Endothelial cell (in vitro differentiated cells): ENCODE measurements around the gene CUX1. TPM values are rescaled to one million over a fixed set of nuclear protein-coding genes. Genes with fewer than 3 reads are reported as not detected.

ENCODE experiments used
- DNase-seq: peaks from one replicate; pipeline ENCODE4 v3.0.0; 2021; ENCODE audit warnings: low spot score
- H3K27ac Mint-ChIP-seq: one replicate; pipeline ENCODE4 v1.8.0; 2021; ENCODE audit warnings: mixed read lengths, inconsistent platforms; ENCODE audit not compliant: unreplicated experiment
- H3K27me3 Mint-ChIP-seq: one replicate; pipeline ENCODE4 v1.8.0; 2021; ENCODE audit warnings: mild to moderate bottlenecking, moderate library complexity, mixed read lengths, inconsistent platforms; ENCODE audit not compliant: unreplicated experiment
- H3K36me3 Mint-ChIP-seq: one replicate; pipeline ENCODE4 v1.8.0; 2021; ENCODE audit warnings: mild to moderate bottlenecking, low read depth, mixed read lengths, inconsistent platforms; ENCODE audit not compliant: unreplicated experiment
- H3K4me1 Mint-ChIP-seq: one replicate; pipeline ENCODE4 v1.8.0; 2021; ENCODE audit warnings: mild to moderate bottlenecking, mixed read lengths, inconsistent platforms; ENCODE audit not compliant: unreplicated experiment
- H3K4me3 Mint-ChIP-seq: one replicate; pipeline ENCODE4 v1.8.0; 2021; ENCODE audit warnings: mild to moderate bottlenecking, mixed read lengths, inconsistent platforms; ENCODE audit not compliant: unreplicated experiment
- H3K9me3 Mint-ChIP-seq: one replicate; pipeline ENCODE4 v1.8.0; 2021; ENCODE audit warnings: mixed read lengths, inconsistent platforms; ENCODE audit not compliant: unreplicated experiment
- CTCF ChIP-seq: fragments of 200-600 bp; sonication (generic); IDR thresholded peaks from one replicate; pipeline ENCODE4 v1.5.0; 2021; ENCODE audit warnings: antibody characterized with exemption; ENCODE audit not compliant: unreplicated experiment
- total RNA-seq: library from RNA; stranded (reverse); fragmentation: NEBNext Ultra II Directional; extraction: Animal tissue kit (Norgen Biotek cat#: 25700); gene quantifications from one replicate; pipeline ENCODE4 v1.2.1, GENCODE V29; 2021; ENCODE audit not compliant: unreplicated experiment

The CUX1 gene
- total RNA-seq, 1 donor from 2014 or later, result 43.7 TPM

- no peak for DNase-seq
- Mint-ChIP-seq H3K27me3 (peaks cover 2% of the 10 kb centered on the region), H3K4me3 (no peak overlapping the region), H3K27ac (no peak overlapping the region), H3K36me3 (no peaks in the 10 kb centered on the region), H3K4me1 (no peaks in the 10 kb centered on the region), H3K9me3 (no peaks in the 10 kb centered on the region)
- no peak for TF ChIP-seq CTCF
Measured at GRCh38 chr7:101775181-101775580, 42.2 kb upstream of the CUX1 start.

GRCh38 chr7:101778026-101778580 lies 39.3 kb upstream of the CUX1 start:
- Mint-ChIP-seq H3K27ac (no peak overlapping the region), H3K4me3 (no peak overlapping the region), H3K9me3 (no peaks in the 10 kb centered on the region), H3K36me3 (no peaks in the 10 kb centered on the region), H3K27me3 (peaks cover 2% of the 10 kb centered on the region), H3K4me1 (no peaks in the 10 kb centered on the region)
- DNase-seq, result no peak
- no peak for TF ChIP-seq CTCF

- Mint-ChIP-seq H3K27me3 (peaks cover 2% of the 10 kb centered on the region), H3K9me3 (no peaks in the 10 kb centered on the region), H3K4me3 (no peak overlapping the region), H3K4me1 (peaks cover under 1% of the 10 kb centered on the region), H3K27ac (no peak overlapping the region), H3K36me3 (no peaks in the 10 kb centered on the region)
- no peak for DNase-seq
- TF ChIP-seq CTCF, result no peak
Measured at GRCh38 chr7:101779267-101779666, 38.2 kb upstream of the CUX1 start.

GRCh38 chr7:101780281-101780680 lies 37.1 kb upstream of the CUX1 start:
- Mint-ChIP-seq H3K27me3 (peaks cover 2% of the 10 kb centered on the region), H3K4me3 (no peak overlapping the region), H3K27ac (no peak overlapping the region), H3K36me3 (no peaks in the 10 kb centered on the region), H3K4me1 (peaks cover 5% of the 10 kb centered on the region), H3K9me3 (no peaks in the 10 kb centered on the region)
- DNase-seq, result no peak
- TF ChIP-seq CTCF, result no peak

- no peaks in the 10 kb centered on the region for H3K36me3 Mint-ChIP-seq
- no peaks in the 10 kb centered on the region for H3K9me3 Mint-ChIP-seq
- H3K4me1 Mint-ChIP-seq, result peaks cover 5% of the 10 kb centered on the region
- DNase-seq, result no peak
- peaks cover 2% of the 10 kb centered on the region for H3K27me3 Mint-ChIP-seq
- H3K27ac Mint-ChIP-seq, result no peak overlapping the region
- no peak for TF ChIP-seq CTCF
- H3K4me3 Mint-ChIP-seq, result no peak overlapping the region
Measured at GRCh38 chr7:101781439-101781838, 36.0 kb upstream of the CUX1 start.
